ENCODE measurements around the gene EEF2.

GRCh38 chr19:4007021-4007835 is 22.0 kb upstream of the EEF2 start, which contains the start of gene PIAS4:
- TF ChIP-seq CTCF (conservative IDR thresholded peaks at IDR 0.05; ENCODE audit: low read depth, low read length), result no peak
- no peak for TF ChIP-seq EZH2 (IDR thresholded peaks at IDR 0.05; ENCODE audit: low read length, unreplicated experiment)

Data from PC-3 (cell line).